VCaP (cell line): Measurements from ENCODE around the gene SCRG1.
A peak's percentile ranks its signal among the peaks of the same experiment; 100 is the strongest.

Experiments
- H3K27ac ChIP-seq: fragments of 450-650 bp; 2 replicates; pipeline ENCODE4 v1.5.1; 2017
- CTCF ChIP-seq: fragments of 450-650 bp; conservative IDR thresholded peaks from 2 replicates; pipeline ENCODE4 v1.5.1; 2017; ENCODE audit warnings: mild to moderate bottlenecking, moderate library complexity

The SCRG1 gene

GRCh38 chr4:173398779-173399415 lies at the start of gene SCRG1:
TSS of gene SCRG1 (minus strand) at chr4:173399116. CDS start at chr4:173391414, 7,702 bp downstream.
- no peak for TF ChIP-seq CTCF
- H3K27ac ChIP-seq, result no peak within 1 kb of the TSS

- peak overlapping the region; percentile 6; the same call in 1 of the 2 replicates for H3K27ac ChIP-seq
- TF ChIP-seq CTCF, result no peak
These were observed 49.2 kb upstream of the SCRG1 start for GRCh38 chr4:173448103-173448502.

GRCh38 chr4:173446416-173446815 lies 47.5 kb upstream of the SCRG1 start:
- no peak for TF ChIP-seq CTCF
- H3K27ac ChIP-seq, result no peak overlapping the region

GRCh38 chr4:173443121-173443520 lies 44.2 kb upstream of the SCRG1 start:
- no peak for TF ChIP-seq CTCF
- H3K27ac ChIP-seq, result no peak overlapping the region

- TF ChIP-seq CTCF, result no peak
- no peak overlapping the region for H3K27ac ChIP-seq
These were observed 43.5 kb upstream of the SCRG1 start for GRCh38 chr4:173442223-173442932.

GRCh38 chr4:173440888-173441287 lies 42.0 kb upstream of the SCRG1 start:
- no peak overlapping the region for H3K27ac ChIP-seq
- TF ChIP-seq CTCF, result no peak

- no peak for TF ChIP-seq CTCF
- H3K27ac ChIP-seq, result peak overlapping the region; percentile 6; the same call in 1 of the 2 replicates
These were observed 37.9 kb upstream of the SCRG1 start for GRCh38 chr4:173436771-173437265.
